Measurements from ENCODE around the gene LGALS14.
"Not testable (repeated sequence)": the region's sequence is repeated elsewhere in the genome, so short reads cannot be mapped to it uniquely, and the experiment has no call there.

The LGALS14 gene

GRCh38 chr19:39704181-39705044 lies at the start of gene LGALS14:
LGALS14 (plus strand) TSS chr19:39704481; CDS start chr19:39704529, 48 bp downstream.
- no peak for DNase-seq (ENCODE audit: low spot score)

GRCh38 chr19:39655613-39656012 lies 48.7 kb upstream of the LGALS14 start, which contains the start of gene LGALS16:
LGALS16 (plus strand) TSS chr19:39655913; CDS start chr19:39655962, 49 bp downstream.
- DNase-seq (ENCODE audit: low spot score) = no peak

- DNase-seq (ENCODE audit: low spot score) = no peak
Observed at GRCh38 chr19:39659791-39660190, 44.5 kb upstream of the LGALS14 start.

- no peak for DNase-seq (ENCODE audit: low spot score)
Observed at GRCh38 chr19:39660661-39661060, 43.6 kb upstream of the LGALS14 start.

- DNase-seq (ENCODE audit: low spot score) = no peak
Observed at GRCh38 chr19:39661565-39661964, 42.7 kb upstream of the LGALS14 start.

- not testable (repeated sequence) for DNase-seq (ENCODE audit: low spot score)
Observed at GRCh38 chr19:39669860-39670259, 34.4 kb upstream of the LGALS14 start.

- no peak for DNase-seq (ENCODE audit: low spot score)
Observed at GRCh38 chr19:39670998-39671397, 33.3 kb upstream of the LGALS14 start.

GRCh38 chr19:39671739-39672363 lies 32.4 kb upstream of the LGALS14 start:
- peak; percentile 58 for DNase-seq (ENCODE audit: low spot score)

- DNase-seq (ENCODE audit: low spot score) = no peak
Observed at GRCh38 chr19:39672473-39672872, 31.8 kb upstream of the LGALS14 start.

GRCh38 chr19:39673862-39674261 lies 30.4 kb upstream of the LGALS14 start:
- DNase-seq (ENCODE audit: low spot score) = peak; percentile 5

GRCh38 chr19:39676004-39676403 lies 28.3 kb upstream of the LGALS14 start:
- DNase-seq (ENCODE audit: low spot score) = no peak

GRCh38 chr19:39677961-39678889 lies 26.1 kb upstream of the LGALS14 start:
- DNase-seq (ENCODE audit: low spot score) = no peak

- DNase-seq (ENCODE audit: low spot score) = no peak
Observed at GRCh38 chr19:39679056-39679790, 25.1 kb upstream of the LGALS14 start.

GRCh38 chr19:39679791-39680168 lies 24.5 kb upstream of the LGALS14 start:
- DNase-seq (ENCODE audit: low spot score) = no peak

GRCh38 chr19:39680593-39680992 lies 23.7 kb upstream of the LGALS14 start:
- no peak for DNase-seq (ENCODE audit: low spot score)

GRCh38 chr19:39681416-39681815 lies 22.9 kb upstream of the LGALS14 start:
- no peak for DNase-seq (ENCODE audit: low spot score)

GRCh38 chr19:39684267-39684666 lies 20.0 kb upstream of the LGALS14 start:
- no peak for DNase-seq (ENCODE audit: low spot score)

- no peak for DNase-seq (ENCODE audit: low spot score)
Observed at GRCh38 chr19:39686739-39687138, 17.5 kb upstream of the LGALS14 start.

- DNase-seq (ENCODE audit: low spot score) = not testable (repeated sequence)
Observed at GRCh38 chr19:39688637-39689036, 15.6 kb upstream of the LGALS14 start.

- DNase-seq (ENCODE audit: low spot score) = no peak
Observed at GRCh38 chr19:39692166-39692565, 12.1 kb upstream of the LGALS14 start.

- DNase-seq (ENCODE audit: low spot score) = no peak
Observed at GRCh38 chr19:39692822-39693221, 11.5 kb upstream of the LGALS14 start.

Measured in cerebellar cortex (tissue), 1 donor.